Nephron (organoid): ENCODE results near the gene FPGS.

ENCODE experiments used
- H3K27ac Mint-ChIP-seq, 3 experiments: 2 replicates each; pipeline ENCODE4 v1.8.0; 2020; ENCODE audit warnings: mixed read lengths in 3 of 3, mild to moderate bottlenecking in 2 of 3, moderate library complexity in 1 of 3
- H3K27me3 Mint-ChIP-seq: 2 replicates; pipeline ENCODE4 v1.8.0; 2021; ENCODE audit warnings: low read depth, mild to moderate bottlenecking, moderate library complexity, mixed read lengths
- H3K36me3 Mint-ChIP-seq: 2 replicates; pipeline ENCODE4 v1.8.0; 2020; ENCODE audit warnings: low read depth, mixed read lengths
- H3K4me1 Mint-ChIP-seq: 2 replicates; pipeline ENCODE4 v1.8.0; 2020; ENCODE audit warnings: mixed read lengths
- H3K4me3 Mint-ChIP-seq, 3 experiments: 2 replicates each; pipeline ENCODE4 v1.8.0; 2020; ENCODE audit warnings: mild to moderate bottlenecking in 3 of 3, mixed read lengths in 3 of 3, moderate library complexity in 2 of 3
- H3K9me3 Mint-ChIP-seq: 2 replicates; pipeline ENCODE4 v1.8.0; 2020; ENCODE audit warnings: mixed read lengths
- CTCF ChIP-seq, 3 experiments: fragments of 200-600 bp; sonication (generic); IDR thresholded peaks; one replicate each; pipeline ENCODE4 v1.5.0; 2021; ENCODE audit warnings: antibody characterized with exemption in 3 of 3; ENCODE audit not compliant: unreplicated experiment in 3 of 3

FPGS gene

DNA sequence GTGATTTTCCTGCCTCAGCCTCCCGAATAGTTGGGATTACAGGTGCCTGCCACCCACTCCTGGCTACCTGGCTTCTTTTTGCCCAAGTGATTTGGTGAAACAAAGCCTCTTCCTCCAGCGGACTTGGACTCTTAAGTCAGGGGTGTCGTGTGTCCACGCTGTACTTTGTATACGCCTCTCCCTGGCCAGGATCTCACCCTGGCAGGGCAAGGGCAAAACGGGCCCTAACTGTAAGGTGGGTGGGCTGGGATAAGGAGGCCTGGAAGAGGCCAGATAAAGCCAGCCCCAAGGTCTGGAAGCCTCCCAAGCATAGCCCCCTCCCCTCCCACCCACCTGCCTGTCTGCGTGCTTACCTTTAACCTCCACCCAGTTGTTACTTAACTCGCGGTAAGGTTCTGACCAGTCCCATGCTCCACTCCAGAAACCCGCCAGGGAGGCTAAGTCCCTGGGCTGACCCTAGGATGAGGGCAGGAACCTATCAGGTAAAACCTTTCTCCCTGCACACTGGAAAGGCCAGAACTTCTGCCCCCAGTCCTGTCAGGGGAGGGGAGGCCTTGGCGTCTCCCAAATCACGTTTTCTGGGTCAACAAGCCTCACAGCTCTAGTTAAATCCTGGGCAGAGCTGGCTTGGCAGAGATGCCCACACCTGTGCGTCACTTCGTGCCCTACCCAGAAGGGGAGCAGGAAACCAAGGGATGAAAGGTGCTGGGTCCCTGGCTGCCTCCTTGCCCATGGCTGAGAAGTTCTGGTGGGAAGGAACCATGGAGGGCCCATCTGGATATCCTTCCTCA is 8.5 kb upstream of the FPGS start:
- Mint-ChIP-seq H3K9me3 (no peaks in the 10 kb centered on the region), H3K4me3 (no peak overlapping the region), H3K36me3 (peaks cover 24% of the 10 kb centered on the region), H3K4me1 (peaks cover 12% of the 10 kb centered on the region), H3K27me3 (peaks cover 4% of the 10 kb centered on the region), H3K27ac (peak overlapping the region in 2 of 3 experiments; percentile 31 to 69)
- no peak for TF ChIP-seq CTCF (IDR thresholded peaks at IDR 0.05; ENCODE audit: unreplicated experiment in 3 of 3)

DNA sequence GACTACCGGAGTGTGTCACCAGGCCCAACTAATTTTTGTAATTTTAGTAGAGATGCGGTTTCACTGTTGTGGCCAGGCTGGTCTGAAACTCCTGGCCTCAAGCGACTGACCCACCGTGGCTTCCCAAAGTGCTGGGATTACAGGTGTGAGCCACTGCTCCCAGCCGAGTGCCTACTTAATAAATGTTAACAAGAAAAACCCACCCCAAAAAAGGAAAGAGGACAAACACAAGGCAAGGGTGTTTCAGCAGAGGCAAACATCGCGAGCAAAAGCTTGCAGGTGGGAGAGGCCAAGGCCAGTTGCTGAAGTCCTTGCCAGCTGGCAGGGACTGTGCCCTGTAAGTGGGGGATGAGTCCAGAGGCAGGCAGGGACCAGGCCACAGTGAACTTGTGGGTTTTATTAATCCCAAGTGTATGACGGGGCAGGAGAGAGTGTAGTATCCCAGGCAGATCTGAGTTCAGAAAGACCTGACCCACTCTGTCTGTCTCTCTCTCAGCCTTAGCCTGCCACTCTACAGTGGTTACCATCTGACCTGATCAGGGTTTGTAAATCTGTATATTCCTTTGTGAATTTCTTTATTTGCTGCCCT is 6.4 kb upstream of the FPGS start:
- Mint-ChIP-seq H3K9me3 (no peaks in the 10 kb centered on the region), H3K27ac (peak overlapping the region; percentile 3 to 5 (median 5)), H3K4me3 (no peak overlapping the region), H3K27me3 (peaks cover 7% of the 10 kb centered on the region), H3K4me1 (peaks cover 19% of the 10 kb centered on the region), H3K36me3 (peaks cover 8% of the 10 kb centered on the region)
- TF ChIP-seq CTCF (IDR thresholded peaks at IDR 0.05; ENCODE audit: unreplicated experiment in 3 of 3) = no peak

- peaks cover 7% of the 10 kb centered on the region for H3K27me3 Mint-ChIP-seq
- peaks cover 4% of the 10 kb centered on the region for H3K36me3 Mint-ChIP-seq
Measured at GRCh38 chr9:127796852-127797370, 5.8 kb upstream of the FPGS start.

DNA sequence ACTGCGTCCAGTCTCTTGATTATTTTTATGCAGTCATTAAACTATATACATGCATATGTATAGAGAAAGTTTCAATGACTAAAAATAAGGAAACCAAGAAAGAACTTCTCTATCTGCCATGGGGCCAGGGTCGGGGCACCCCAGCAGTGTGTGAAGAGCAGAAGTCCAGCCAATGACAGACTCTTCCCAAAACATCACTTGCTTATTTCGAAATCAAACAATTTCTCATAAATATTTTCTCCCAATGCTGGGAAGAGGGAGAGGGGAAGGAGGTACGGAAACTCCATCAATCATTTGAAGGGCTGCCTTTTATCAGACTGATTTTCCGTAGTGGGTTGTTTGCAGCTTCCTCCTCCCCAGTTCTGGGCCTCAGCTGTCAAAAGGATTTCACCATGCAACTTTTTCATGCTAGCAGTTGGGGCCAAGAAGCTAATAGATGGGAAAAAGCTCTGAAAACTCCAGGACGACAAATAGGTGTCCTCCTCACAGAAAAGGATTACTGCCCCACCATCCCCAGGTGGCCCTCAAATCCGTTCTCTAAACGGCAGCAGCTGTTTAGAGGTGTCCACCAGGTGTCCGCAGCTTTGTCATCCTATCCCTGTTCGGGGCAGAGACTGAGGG is 617 bp upstream of the FPGS start:
- Mint-ChIP-seq H3K27me3 (peaks cover 4% of the 10 kb centered on the region), H3K27ac (peak overlapping the region; percentile 74 to 87 (median 83)), H3K36me3 (peaks cover 8% of the 10 kb centered on the region), H3K9me3 (no peaks in the 10 kb centered on the region), H3K4me1 (peaks cover 22% of the 10 kb centered on the region), H3K4me3 (peak overlapping the region; percentile 92 to 96 (median 94))
- TF ChIP-seq CTCF (IDR thresholded peaks at IDR 0.05; ENCODE audit: unreplicated experiment in 3 of 3) = peak in 2 of 3 experiments; percentile 14 to 28

More at GRCh38 chr9:127796852-127797370, 5.8 kb upstream of the FPGS start:
- H3K27ac Mint-ChIP-seq = peak overlapping the region; percentile 3 to 5 (median 5)
- TF ChIP-seq CTCF (IDR thresholded peaks at IDR 0.05; ENCODE audit: unreplicated experiment in 3 of 3) = no peak
- H3K4me3 Mint-ChIP-seq = no peak overlapping the region
- H3K9me3 Mint-ChIP-seq = no peaks in the 10 kb centered on the region
- peaks cover 23% of the 10 kb centered on the region for H3K4me1 Mint-ChIP-seq

GRCh38 chr9:127803507-127804352 is 1.0 kb downstream of the FPGS start:
- peaks cover 4% of the 10 kb centered on the region for H3K27me3 Mint-ChIP-seq
- TF ChIP-seq CTCF (IDR thresholded peaks at IDR 0.05; ENCODE audit: unreplicated experiment in 3 of 3) = no peak
- peaks cover 21% of the 10 kb centered on the region for H3K4me1 Mint-ChIP-seq
- peak overlapping the region; percentile 92 to 96 (median 94) for H3K4me3 Mint-ChIP-seq
- peak overlapping the region; percentile 74 to 93 (median 87) for H3K27ac Mint-ChIP-seq
- H3K9me3 Mint-ChIP-seq = no peaks in the 10 kb centered on the region
- peaks cover 19% of the 10 kb centered on the region for H3K36me3 Mint-ChIP-seq
